Testis (tissue), 3 donors: ENCODE data around the gene ALX1. TPM values are rescaled to one million over a fixed set of nuclear protein-coding genes. Genes with fewer than 3 reads are reported as not detected.

Experiments
- DNase-seq: peaks from one replicate; pipeline ENCODE4 v3.0.0-alpha.2; 2019
- H3K27ac ChIP-seq, 2 donors: fragments of 200-600 bp; sonication (generic); one replicate each; pipeline ENCODE4 v1.5.1; 2019
- H3K27me3 ChIP-seq: fragments of 200-600 bp; sonication (generic); one replicate; pipeline ENCODE4 v1.5.1; 2019
- H3K36me3 ChIP-seq: fragments of 200-600 bp; sonication (generic); one replicate; pipeline ENCODE4 v1.5.1; 2017; ENCODE audit warnings: low read depth; ENCODE audit errors: missing control alignments
- H3K4me1 ChIP-seq: fragments of 200-600 bp; sonication (generic); one replicate; pipeline ENCODE4 v1.5.1; 2019
- H3K4me3 ChIP-seq, 2 donors: fragments of 200-600 bp; sonication (generic); one replicate each; pipeline ENCODE4 v1.5.1; 2017 to 2019
- H3K9me3 ChIP-seq: fragments of 200-600 bp; sonication (generic); one replicate; pipeline ENCODE4 v1.5.1; 2017
- CTCF ChIP-seq, 3 experiments: fragments of 450-650 bp in 2 of 3; fragments of 200-600 bp in 1 of 3; sonication (generic) in 1 of 3; IDR thresholded peaks; one replicate each; pipeline ENCODE4 v1.5.1; 2016 to 2019; ENCODE audit warnings: antibody characterized with exemption in 3 of 3, mild to moderate bottlenecking in 2 of 3, moderate library complexity in 1 of 3
- POLR2A ChIP-seq: fragments of 450-650 bp; IDR thresholded peaks from one replicate; pipeline ENCODE4 v1.6.1; 2017; ENCODE audit warnings: antibody characterized with exemption, mild to moderate bottlenecking, moderate library complexity
- WGBS, 2 donors: methylation state at CpG; one replicate each; pipeline ENCODE4 v1.1.5; 2018; 5-methylcytosine and 5-hydroxymethylcytosine counted together
- intact Hi-C: fragments of 100-400 bp; cut with DNase I; formaldehyde crosslinking; loops from one replicate; pipeline ENCODE4 v1.15.1; 2023; ENCODE audit warnings: low total_unique reads
- polyA plus RNA-seq: library from polyadenylated mRNA; stranded (reverse); fragments of 350-450 nt; fragmentation: Illumina TruSeq; extraction: RNeasy Lipid Tissue Mini Kit (QIAGEN cat#74804); gene quantifications from one replicate; pipeline ENCODE4 v1.2.3, GENCODE V29; 2014; ENCODE audit warnings: low read depth, low replicate concordance; ENCODE audit not compliant: insufficient read depth
- total RNA-seq, 2 donors: library from RNA; depleted of rRNA; stranded (reverse); fragments of >200 nt; gene quantifications; one replicate each; pipeline ENCODE4 v1.2.3, GENCODE V29; 2016

The ALX1 gene
- total and polyA plus RNA-seq, 3 donors from 2014 or later: 0.25 to 0.80 TPM; not detected in 1

GRCh38 chr12:85257671-85258070 is 22.3 kb upstream of the ALX1 start:
- intact Hi-C loops: no loop called here

GRCh38 chr12:85260447-85260846 is 19.6 kb upstream of the ALX1 start:
- TF ChIP-seq POLR2A: no peak
- TF ChIP-seq CTCF (IDR thresholded peaks at IDR 0.05): no peak

More at GRCh38 chr12:85257671-85258070, 22.3 kb upstream of the ALX1 start:
- no peak for TF ChIP-seq CTCF (IDR thresholded peaks at IDR 0.05)
- TF ChIP-seq POLR2A: no peak
- H3K4me1 ChIP-seq: no peaks in the 10 kb centered on the region
- 88 to 92% methylated on average over 1 of the region's 1 CpG for whole genome bisulfite sequencing, 2 donors
- no peaks in the 10 kb centered on the region for H3K9me3 ChIP-seq
- H3K4me3 ChIP-seq: no peak overlapping the region
- DNase-seq: no peak
- H3K27ac ChIP-seq: no peak overlapping the region
- H3K27me3 ChIP-seq: no peaks in the 10 kb centered on the region
- H3K36me3 ChIP-seq: no peaks in the 10 kb centered on the region

DNA sequence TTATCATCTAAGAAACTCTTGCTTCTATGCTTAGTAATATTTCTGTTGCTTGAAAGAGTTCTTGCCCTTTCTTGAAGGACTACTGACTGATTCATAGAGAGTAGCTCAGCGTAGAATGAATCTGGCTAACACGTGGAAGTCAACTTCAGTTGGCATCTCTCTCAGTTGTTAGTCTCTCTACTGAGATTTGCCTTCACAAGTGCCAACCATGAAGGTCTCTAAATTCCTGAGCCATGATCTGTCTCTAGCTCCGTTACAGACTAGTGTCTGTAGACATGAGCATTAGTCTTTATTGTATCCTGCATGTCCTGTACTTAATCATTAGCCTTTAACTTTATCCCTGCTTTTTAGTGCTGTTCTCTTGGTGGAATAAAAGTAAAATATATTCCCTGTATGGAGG is 19.1 kb upstream of the ALX1 start:
- no peaks in the 10 kb centered on the region for H3K36me3 ChIP-seq
- no peak for TF ChIP-seq CTCF (IDR thresholded peaks at IDR 0.05)
- no peak for TF ChIP-seq POLR2A
- H3K27ac ChIP-seq: no peak overlapping the region
- H3K4me1 ChIP-seq: no peaks in the 10 kb centered on the region
- WGBS, 2 donors: 64 to 65% methylated on average over 3 of the region's 3 CpGs
- H3K4me3 ChIP-seq: no peak overlapping the region
- no peak for DNase-seq
- no peaks in the 10 kb centered on the region for H3K9me3 ChIP-seq
- intact Hi-C loops: no loop called here
- H3K27me3 ChIP-seq: no peaks in the 10 kb centered on the region

More at GRCh38 chr12:85260447-85260846, 19.6 kb upstream of the ALX1 start:
- H3K9me3 ChIP-seq: no peaks in the 10 kb centered on the region
- no peaks in the 10 kb centered on the region for H3K4me1 ChIP-seq
- H3K27ac ChIP-seq: no peak overlapping the region
- H3K36me3 ChIP-seq: no peaks in the 10 kb centered on the region
- H3K27me3 ChIP-seq: no peaks in the 10 kb centered on the region
- DNase-seq: no peak
- no peak overlapping the region for H3K4me3 ChIP-seq
- intact Hi-C loops: no loop called here
- 71% methylated on average over 2 of the region's 2 CpGs for WGBS, 2 donors

- H3K27ac ChIP-seq: no peak overlapping the region
- H3K4me3 ChIP-seq: no peak overlapping the region
- intact Hi-C loops: no loop called here
- no peaks in the 10 kb centered on the region for H3K27me3 ChIP-seq
- WGBS, 2 donors: 56 to 69% methylated on average over 4 of the region's 4 CpGs
- no peak for DNase-seq
- H3K4me1 ChIP-seq: no peaks in the 10 kb centered on the region
- H3K9me3 ChIP-seq: no peaks in the 10 kb centered on the region
- TF ChIP-seq CTCF (IDR thresholded peaks at IDR 0.05) (no peak), POLR2A (no peak)
- H3K36me3 ChIP-seq: no peaks in the 10 kb centered on the region
These were observed 13.7 kb upstream of the ALX1 start for GRCh38 chr12:85266356-85266755.
